ENCODE results near the gene PCDH15.
"Not testable (repeated sequence)": the region's sequence is repeated elsewhere in the genome, so short reads cannot be mapped to it uniquely, and the experiment has no call there.

PCDH15 gene

DNA sequence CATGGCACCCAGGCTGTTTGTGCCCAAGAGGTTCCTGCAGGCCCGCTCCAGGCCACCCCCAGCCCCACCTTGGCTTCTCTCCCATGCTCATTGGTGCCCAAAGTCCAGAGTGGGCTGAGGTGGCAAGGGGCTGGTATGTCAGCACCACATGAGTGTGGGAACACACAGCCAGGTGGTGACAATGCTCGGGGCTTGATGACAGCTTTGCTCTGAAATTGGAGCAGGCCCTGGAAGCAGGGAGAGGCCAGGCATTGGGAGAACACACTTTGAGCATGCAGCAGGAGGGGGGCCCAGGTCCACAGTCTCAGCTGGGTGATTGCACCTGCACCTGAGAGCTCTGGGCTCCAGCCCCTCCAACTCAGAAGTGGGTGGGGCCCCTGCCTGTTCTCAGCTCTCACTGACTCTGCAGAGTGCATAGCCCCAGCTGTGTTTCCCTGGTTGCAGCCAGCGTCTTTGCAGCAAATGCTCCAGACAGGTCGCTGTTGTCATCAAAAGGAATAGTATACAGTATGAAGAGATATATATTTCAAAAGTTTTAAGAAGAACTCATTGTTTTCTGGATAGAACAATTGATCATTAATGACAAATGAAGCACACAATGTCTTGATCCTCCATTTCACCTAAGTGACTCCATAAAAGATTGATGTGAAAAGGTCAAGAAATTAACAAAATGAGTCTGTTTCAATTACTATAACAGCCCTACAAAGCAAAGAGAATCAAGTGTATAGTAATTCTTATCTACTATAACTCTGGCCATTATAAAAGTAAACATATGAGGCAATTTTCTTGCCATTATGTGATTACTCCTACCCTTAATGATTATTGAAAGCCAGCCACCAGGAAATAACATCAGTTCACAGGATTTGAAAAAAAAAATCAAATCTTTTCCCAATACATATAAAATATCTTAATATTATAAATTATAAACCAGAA, 848.1 kb downstream of the PCDH15 start:
- no peak for DNase-seq

- DNase-seq, result no peak
Measured at GRCh38 chr10:53939654-53940053, 861.4 kb downstream of the PCDH15 start.

- DNase-seq, result no peak
Measured at GRCh38 chr10:53930648-53931047, 870.4 kb downstream of the PCDH15 start.

DNA sequence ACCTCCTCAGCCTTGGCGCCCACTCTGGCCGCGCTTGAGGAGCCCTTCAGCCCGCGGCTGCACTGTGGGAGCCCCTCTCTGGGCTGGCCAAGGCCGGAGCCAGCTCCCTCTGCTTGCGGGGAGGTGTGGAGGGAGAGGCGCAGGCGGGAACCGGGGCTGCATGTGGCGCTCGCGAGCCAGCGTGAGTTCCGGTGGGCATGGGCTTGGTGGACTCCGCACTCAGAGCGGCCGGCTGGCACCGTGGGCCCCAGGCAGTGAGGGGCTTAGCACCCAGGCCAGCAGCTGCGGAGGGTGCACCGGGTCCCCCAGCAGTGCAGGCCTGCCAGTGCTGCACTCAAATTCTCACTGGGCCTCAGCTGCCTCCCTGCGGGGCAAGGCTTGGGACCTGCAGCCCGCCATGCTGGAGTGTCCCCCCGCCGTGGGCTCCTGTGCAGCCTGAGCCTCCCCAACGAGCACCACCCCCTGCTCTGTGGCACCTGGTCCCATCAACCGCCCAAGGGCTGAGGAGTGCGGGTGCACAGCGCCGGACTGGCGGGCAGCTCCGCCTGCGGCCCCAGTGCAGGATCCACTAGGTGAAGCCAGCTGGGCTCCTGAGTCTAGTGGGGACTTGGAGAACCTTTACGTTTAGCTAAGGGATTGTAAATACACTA, 876.9 kb downstream of the PCDH15 start:
- not testable (repeated sequence) for DNase-seq

DNA sequence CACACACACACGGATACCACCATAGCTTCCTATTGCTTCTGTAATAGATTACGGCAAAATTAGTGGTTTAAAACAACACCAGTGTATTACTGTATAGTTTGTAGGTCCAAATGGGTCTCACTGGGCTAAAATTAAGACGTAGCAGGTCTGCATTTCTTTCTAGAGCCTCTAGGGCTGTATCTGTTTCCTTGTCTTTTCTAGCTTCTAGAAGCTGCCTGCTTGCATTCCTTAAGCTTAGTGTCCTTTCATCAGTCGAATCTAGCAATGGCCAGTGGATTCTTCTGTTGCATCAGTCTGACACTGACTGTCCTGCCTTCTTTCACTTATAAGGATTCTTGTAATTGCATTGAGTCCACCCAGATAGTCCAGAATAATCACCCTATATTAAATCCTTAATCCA, 882.3 kb downstream of the PCDH15 start:
- no peak for DNase-seq

GRCh38 chr10:53909791-53910190, 891.2 kb downstream of the PCDH15 start:
- DNase-seq, result no peak

DNA sequence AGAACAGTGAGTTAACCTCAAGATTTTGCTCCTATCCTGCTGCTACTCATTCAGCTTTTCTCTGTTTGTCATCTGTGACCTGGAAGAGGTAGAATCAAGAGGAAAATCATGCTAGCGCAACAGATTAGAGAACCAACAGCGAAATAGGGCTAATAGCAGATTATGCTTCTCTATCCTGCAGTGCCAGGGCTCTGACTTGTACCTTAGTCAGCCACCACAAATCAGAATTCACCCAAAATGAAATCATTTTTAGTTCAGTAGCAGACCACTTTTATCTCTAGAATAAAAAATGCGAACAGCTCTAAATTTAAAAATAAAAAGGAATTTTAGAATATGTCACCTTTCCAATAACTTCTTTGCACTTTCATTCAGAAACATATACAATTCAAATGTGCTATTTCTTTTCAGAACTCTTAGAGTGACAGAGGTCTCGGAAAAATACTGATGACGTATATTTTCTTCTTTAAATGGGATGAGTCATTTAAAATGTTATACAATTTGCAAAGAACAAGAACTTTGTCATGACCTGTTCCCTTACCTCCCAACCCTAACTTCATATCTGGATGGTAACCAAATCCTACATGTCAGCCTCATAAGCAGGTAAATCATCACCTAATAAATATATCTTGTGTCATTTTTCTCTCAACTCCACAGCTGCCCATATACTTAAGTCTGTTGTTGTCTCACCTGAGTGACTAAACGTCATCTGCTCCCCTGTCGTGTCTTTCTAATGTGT, 896.4 kb downstream of the PCDH15 start:
- no peak for DNase-seq

- DNase-seq, result no peak
Measured at GRCh38 chr10:53903756-53904155, 897.3 kb downstream of the PCDH15 start.

DNA sequence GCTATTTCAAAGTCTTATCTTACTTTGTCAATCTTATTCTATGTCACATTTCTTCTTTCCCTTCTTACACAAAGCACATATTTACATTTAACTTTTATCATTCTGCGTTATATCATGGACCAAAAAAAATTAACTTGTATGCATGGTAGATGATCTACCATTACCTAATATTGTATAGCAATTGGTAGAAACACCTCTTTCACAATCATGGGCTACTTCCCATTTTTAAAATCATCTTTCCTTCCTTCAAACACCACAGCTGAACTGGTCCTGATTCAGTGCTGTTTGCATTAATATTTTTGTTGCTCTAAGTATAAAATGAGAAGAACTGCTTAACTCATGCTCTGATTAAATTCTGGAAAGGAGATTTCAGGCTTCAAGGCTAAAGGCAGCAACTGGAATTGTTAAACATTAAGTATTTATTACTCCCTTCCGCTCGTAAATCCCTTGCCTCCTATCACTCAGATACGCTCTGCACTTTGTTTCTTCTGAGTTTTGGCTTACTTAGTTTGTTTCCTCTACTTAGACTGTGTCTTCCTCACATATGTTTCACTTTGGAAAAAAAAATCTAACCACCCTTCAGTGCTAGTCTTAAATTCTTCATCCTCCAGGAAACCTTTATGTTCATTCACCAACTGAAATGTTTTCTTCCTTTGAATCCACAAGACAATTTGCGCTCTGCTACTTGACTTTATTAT, 901.4 kb downstream of the PCDH15 start:
- DNase-seq, result no peak

DNA sequence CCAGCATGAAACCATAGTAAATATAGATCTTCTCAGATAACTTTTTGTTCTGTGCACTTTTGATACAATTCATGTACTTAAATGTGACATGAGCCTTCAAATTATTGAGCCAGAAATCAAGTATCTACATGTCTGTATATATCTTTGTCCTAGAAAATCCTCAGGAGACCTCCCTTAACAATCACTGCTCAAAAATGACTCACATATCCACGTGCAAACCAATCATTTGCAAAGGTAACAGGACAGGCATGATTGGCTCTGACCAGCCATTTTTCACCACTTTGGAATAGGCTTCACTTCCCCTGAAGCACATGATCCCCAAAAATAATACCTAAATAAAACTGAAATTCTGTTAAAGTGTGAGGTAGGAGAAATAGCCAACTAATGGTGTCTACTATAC, 902.5 kb downstream of the PCDH15 start:
- DNase-seq, result no peak

DNA sequence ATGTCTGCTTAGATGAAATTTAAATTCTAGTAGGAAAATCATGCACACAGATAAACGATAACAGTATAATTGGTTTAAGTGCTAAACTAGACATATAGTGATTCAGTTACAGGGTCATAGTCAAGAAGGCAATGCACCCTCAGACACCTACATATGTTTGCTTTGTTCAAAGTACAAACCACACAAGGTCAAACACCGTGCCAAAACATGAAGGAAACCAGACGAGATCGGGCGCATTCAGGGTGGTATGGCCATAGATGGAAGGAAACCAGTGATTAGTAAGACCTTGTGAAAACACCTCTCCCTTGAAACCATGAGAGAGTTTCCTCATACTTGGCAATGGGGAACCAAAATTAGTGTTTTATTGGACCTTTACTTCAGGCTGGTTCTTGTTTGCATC, 906.9 kb downstream of the PCDH15 start:
- no peak for DNase-seq

DNA sequence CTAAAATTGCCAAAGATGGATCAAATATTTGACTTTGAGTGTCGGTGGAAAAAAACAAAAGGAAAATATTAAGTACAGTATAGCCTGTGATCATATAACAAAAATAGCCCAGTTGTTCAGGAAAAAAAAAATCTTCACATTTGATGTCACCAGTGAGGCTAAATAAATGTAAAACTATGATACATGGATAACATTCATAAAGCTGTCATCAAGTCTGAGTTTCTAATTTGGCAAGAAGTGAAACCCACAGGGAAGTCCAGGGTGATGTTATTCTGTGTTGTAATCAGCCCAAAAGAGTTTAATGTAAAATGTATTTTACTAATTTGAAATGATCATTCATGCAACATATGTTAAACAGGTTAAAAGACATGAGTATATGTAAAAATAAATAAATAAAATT, 908.0 kb downstream of the PCDH15 start:
- no peak for DNase-seq

DNA sequence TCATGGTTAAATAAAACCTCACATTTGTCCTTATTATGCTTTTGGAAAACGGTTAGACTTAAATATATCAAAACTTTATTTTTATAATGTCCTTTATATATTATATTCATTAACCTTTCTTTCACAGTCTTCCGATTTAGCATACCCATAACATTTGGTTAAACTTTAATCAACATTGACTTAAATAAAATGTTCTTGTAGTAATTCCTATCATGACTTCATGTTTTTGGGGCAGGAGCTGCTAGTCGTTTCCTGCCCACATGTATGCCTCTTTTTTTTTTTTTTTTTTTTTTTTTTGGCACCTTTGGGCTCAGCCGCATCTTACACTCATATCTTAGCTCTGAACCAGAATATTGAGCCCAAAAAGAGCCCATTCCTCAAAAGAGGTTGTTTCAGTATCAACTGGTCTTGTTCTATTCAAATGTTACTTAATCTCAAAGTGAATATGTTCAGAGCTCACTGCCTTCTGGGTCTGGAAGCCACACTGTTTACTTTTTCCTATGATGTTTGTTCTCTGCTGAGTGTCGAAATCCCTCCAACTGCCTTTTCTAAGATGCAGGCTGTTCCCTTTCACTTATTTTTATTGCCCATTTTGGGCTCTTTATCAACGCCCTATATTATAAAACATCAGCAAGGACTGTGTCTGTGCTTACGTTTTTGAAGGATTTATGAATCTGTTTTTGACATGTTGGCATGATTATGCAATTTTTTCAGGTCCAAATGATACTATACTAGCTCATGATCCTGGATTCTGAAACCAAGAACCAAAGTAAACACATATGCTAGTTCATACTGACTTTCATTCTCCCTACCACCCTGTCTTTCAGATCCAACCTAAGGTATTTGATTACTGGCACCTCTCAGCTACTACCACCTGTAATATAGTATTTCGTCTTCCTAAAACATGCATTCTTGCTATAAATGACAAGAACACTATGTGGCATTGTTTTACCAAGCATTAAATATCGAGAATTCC, 914.4 kb downstream of the PCDH15 start:
- no peak for DNase-seq

- no peak for DNase-seq
Measured at GRCh38 chr10:53864846-53865245, 936.2 kb downstream of the PCDH15 start.

GRCh38 chr10:53852450-53853175, 948.4 kb downstream of the PCDH15 start:
- DNase-seq, result no peak

DNA sequence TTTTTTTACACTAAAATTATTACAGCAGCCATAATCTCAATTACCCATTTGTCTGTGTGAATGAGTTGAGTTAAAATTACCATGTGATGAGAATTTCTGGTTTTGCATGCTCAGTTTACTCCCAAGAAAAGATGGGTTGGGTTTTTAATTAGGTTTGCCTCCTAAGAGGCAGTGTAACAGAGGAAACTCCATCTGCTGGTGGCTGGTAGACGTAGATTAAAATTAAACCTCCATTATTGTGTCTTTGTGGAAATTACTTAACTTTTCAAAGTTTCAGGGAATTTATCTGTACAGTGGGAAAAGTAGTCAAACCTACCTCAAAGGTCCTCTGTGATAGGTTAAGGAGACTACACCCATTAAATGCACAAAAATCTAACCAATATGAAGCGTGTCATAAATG, 954.2 kb downstream of the PCDH15 start:
- no peak for DNase-seq

DNA sequence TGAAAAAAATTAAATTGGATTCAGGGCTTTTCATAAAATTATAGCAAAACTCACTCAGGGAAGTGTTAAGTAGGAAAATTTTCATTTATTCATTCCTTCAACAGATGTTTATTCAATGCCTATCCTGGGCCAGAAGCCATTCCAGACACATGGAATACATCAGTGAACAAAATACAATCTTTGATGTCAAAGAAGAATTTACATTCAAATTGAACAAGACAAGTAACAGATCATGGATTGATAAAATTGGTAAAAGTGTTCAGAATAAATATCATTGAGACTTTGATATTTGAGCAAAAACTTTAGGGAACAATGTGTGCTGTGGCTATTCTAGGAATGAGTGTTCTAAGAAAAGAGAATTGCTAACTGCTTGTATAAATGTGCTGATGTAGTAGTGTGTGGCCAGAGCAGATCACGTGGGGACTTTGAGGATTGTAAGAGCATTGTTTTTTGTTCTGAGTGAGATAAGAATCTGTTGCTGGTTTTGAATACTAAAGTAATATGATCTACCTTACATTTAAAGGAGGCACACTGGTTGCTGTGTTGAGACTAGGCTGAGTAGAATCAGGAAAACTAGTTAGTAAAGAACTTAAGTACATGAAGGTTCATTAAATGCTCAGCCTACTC, 957.2 kb downstream of the PCDH15 start:
- DNase-seq, result no peak

DNA sequence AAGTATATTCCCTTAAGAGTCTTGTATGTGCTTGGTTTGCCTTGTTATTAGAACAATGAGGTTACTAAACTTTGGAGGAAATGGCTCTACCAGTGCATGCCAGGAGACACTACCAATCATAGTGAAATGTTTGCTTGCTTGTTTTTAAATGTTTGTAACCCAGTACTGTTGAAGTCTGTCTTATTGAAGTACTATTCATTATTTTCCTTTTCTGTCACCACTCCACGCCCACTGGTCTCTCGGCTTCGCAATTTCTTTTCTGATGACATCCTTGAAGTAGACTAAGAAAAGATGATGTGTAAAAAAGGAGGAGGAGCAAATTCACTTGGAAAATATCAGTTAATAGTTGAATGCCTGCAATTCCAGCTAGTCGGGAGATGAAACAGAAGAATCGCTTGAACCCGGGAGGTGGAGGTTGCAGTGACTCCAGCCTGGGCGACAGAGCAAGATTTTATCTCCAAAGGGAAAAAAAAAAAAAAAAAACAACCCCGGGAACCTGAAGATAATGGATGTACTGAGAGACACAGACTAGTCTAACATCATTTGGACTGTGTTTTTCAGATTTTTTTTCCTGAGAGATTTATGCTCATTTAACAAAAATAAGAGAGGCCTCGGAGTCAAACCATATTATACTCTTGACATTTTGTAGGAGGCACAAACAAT, 959.4 kb downstream of the PCDH15 start:
- DNase-seq, result no peak

DNA sequence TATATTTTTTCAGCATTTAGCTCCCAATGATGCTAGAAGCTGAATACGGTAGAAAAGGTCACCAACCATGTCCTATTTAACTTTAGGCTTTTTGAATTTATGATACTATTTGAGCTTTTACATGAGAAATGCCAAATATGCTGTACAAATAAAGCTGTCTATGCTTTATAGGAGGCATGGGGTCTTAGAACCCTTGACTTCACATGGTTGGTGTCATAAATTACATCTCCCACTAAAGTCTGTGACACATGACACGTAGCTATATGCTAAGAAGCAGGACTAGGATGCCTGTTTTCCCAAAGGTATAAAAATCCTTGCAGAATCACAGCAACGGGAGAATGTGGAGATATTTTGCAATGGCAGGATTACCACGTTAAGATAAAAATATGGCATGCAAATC, 960.4 kb downstream of the PCDH15 start:
- DNase-seq, result no peak

DNA sequence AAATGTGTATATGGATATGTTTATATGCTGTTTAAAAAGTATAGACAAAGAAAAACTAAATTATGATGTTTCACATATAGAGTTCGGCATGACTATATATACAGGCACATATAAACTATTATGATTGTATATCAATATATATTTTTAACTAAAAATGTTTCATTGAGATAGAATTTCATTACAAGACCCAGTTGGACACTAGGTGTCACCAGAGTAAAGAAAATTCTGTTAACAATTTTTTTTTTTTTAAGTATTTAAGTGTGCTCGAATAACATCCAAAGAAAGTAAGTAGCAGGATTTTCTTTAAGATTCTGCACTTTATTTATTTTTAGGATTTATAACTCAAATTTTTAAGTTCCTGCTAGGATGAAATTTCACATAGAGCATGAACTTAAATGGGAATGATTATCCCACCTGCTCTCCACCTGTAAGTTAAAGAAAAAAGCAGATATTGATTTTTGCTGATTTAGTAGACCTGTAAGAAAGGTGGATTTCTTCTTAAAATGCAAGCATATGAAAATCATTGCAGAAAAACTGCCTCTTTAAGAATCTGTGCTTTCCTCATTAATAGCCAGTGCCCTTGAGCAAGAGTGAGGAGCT, 961.5 kb downstream of the PCDH15 start:
- no peak for DNase-seq

All from activated naive CD4-positive, alpha-beta T cell (primary cell).